Endodermal cell (in vitro differentiated cells): Measurements from ENCODE around the gene ADISSP. TPM values are rescaled to one million over a fixed set of nuclear protein-coding genes. Genes with fewer than 3 reads are reported as not detected.

Source experiments
- DNase-seq: peaks from one replicate; pipeline ENCODE4 v3.0.0-alpha.2; 2017
- H3K27ac ChIP-seq: 2 replicates; pipeline ENCODE4 v1.5.1; 2013; ENCODE audit warnings: mild to moderate bottlenecking, low read depth, low read length, moderate library complexity
- H3K27me3 ChIP-seq: 2 replicates; pipeline ENCODE4 v1.6.1; 2013; ENCODE audit warnings: mild to moderate bottlenecking, low read length, moderate library complexity; ENCODE audit not compliant: insufficient read depth, control insufficient read depth, poor library complexity, severe bottlenecking
- H3K36me3 ChIP-seq: 2 replicates; pipeline ENCODE4 v1.7.0; 2013; ENCODE audit warnings: mild to moderate bottlenecking, low read length, moderate library complexity; ENCODE audit not compliant: control insufficient read depth, insufficient read depth
- H3K4me1 ChIP-seq: one replicate; pipeline ENCODE4 v1.7.0; 2013; ENCODE audit warnings: low read length; ENCODE audit not compliant: control insufficient read depth, insufficient read depth
- H3K4me3 ChIP-seq: 2 replicates; pipeline ENCODE4 v1.5.1; 2013; ENCODE audit warnings: mild to moderate bottlenecking, low read length, moderate library complexity
- H3K9ac ChIP-seq: 2 replicates; pipeline ENCODE4 v1.6.1; 2013; ENCODE audit warnings: mild to moderate bottlenecking, low read length, moderate library complexity; ENCODE audit not compliant: poor library complexity, severe bottlenecking; ENCODE audit errors: extremely low read depth
- H3K9me3 ChIP-seq: 2 replicates; pipeline ENCODE4 v1.6.1; 2013; ENCODE audit warnings: mild to moderate bottlenecking, low read length, moderate library complexity; ENCODE audit not compliant: control insufficient read depth
- H3K27ac Mint-ChIP-seq: 2 replicates; pipeline ENCODE4 v1.8.0; 2020; ENCODE audit warnings: mixed read lengths
- H3K27me3 Mint-ChIP-seq: 2 replicates; pipeline ENCODE4 v1.8.0; 2021; ENCODE audit warnings: mild to moderate bottlenecking, mixed read lengths; ENCODE audit not compliant: insufficient read depth
- H3K36me3 Mint-ChIP-seq: 2 replicates; pipeline ENCODE4 v1.8.0; 2020; ENCODE audit warnings: low read depth, mixed read lengths
- H3K4me1 Mint-ChIP-seq: 2 replicates; pipeline ENCODE4 v1.8.0; 2020; ENCODE audit warnings: mixed read lengths
- H3K4me3 Mint-ChIP-seq: 2 replicates; pipeline ENCODE4 v1.8.0; 2020; ENCODE audit warnings: mild to moderate bottlenecking, moderate library complexity, mixed read lengths
- H3K9me3 Mint-ChIP-seq: 2 replicates; pipeline ENCODE4 v1.8.0; 2020; ENCODE audit warnings: mild to moderate bottlenecking, mixed read lengths
- CTCF ChIP-seq: fragments of 200-600 bp; sonication (generic); conservative IDR thresholded peaks from 2 replicates; pipeline ENCODE4 v1.5.0; 2021; ENCODE audit warnings: antibody characterized with exemption, mild to moderate bottlenecking
- WGBS, 2 experiments: methylation state at CpG; one replicate each; pipeline versions ENCODE4 v1.1.5 to v1.1.7; 2013; ENCODE audit warnings: missing lambda C conversion rate in 2 of 2, mixed read lengths in 1 of 2; ENCODE audit not compliant: insufficient coverage in 1 of 2, insufficient read length in 1 of 2; 5-methylcytosine and 5-hydroxymethylcytosine counted together
- total RNA-seq, 2 donors: library from RNA; stranded (reverse); fragmentation: NEBNext Ultra II Directional in 1 of 2; extraction: Animal tissue kit (Norgen Biotek cat#: 25700) in 1 of 2; gene quantifications; 2 replicates in 1 of 2; 3 replicates in 1 of 2; pipeline ENCODE4 v1.2.1, GENCODE V29; 2021

ADISSP gene
- total RNA-seq, 2 donors from 2014 or later, result 38.8 to 43.3 TPM

GRCh38 chr20:3753098-3753497 lies 14.5 kb downstream of the ADISSP start:
- peaks cover 6% of the 10 kb centered on the region for H3K36me3 Mint-ChIP-seq
- DNase-seq, result peak; percentile 92
- no peak overlapping the region for H3K4me3 Mint-ChIP-seq
- peaks cover 48% of the 10 kb centered on the region for H3K27me3 Mint-ChIP-seq
- H3K36me3 ChIP-seq, result peaks cover 8% of the 10 kb centered on the region
- H3K4me1 Mint-ChIP-seq, result peaks cover 4% of the 10 kb centered on the region
- H3K27ac Mint-ChIP-seq, result no peak overlapping the region
- H3K9ac ChIP-seq, result no peak overlapping the region
- H3K27me3 ChIP-seq, result peaks cover 49% of the 10 kb centered on the region
- no peak overlapping the region for H3K4me3 ChIP-seq
- no peak overlapping the region for H3K27ac ChIP-seq
- peak; percentile 87 for TF ChIP-seq CTCF
- no peaks in the 10 kb centered on the region for H3K9me3 Mint-ChIP-seq
- no peaks in the 10 kb centered on the region for H3K9me3 ChIP-seq
- no peaks in the 10 kb centered on the region for H3K4me1 ChIP-seq
- 37 to 60% methylated on average over 1 to 4 of the region's 4 CpGs for WGBS, 2 experiments

- H3K27me3 Mint-ChIP-seq, result peaks cover 56% of the 10 kb centered on the region
- Histone ChIP-seq H3K4me3 (peak overlapping the region; percentile 75), H3K27ac (no peak overlapping the region), H3K4me1 (no peaks in the 10 kb centered on the region), H3K36me3 (peaks cover 1% of the 10 kb centered on the region), H3K9ac (no peak overlapping the region), H3K9me3 (no peaks in the 10 kb centered on the region), H3K27me3 (peaks cover 53% of the 10 kb centered on the region)
- H3K36me3 Mint-ChIP-seq, result peaks cover 2% of the 10 kb centered on the region
- H3K27ac Mint-ChIP-seq, result no peak overlapping the region
- DNase-seq, result no peak
- peak overlapping the region; percentile 37 for H3K4me3 Mint-ChIP-seq
- WGBS, 2 experiments, result 47 to 54% methylated on average over 8 to 13 of the region's 13 CpGs
- peaks cover 4% of the 10 kb centered on the region for H3K4me1 Mint-ChIP-seq
- no peak for TF ChIP-seq CTCF
- H3K9me3 Mint-ChIP-seq, result no peaks in the 10 kb centered on the region
Observed at GRCh38 chr20:3752386-3752759, 15.2 kb downstream of the ADISSP start.

- DNase-seq, result peak; percentile 92
- no peaks in the 10 kb centered on the region for H3K36me3 Mint-ChIP-seq
- peaks cover 61% of the 10 kb centered on the region for H3K27me3 Mint-ChIP-seq
- Histone ChIP-seq H3K9ac (no peak overlapping the region), H3K27me3 (peaks cover 59% of the 10 kb centered on the region), H3K9me3 (no peaks in the 10 kb centered on the region), H3K27ac (no peak overlapping the region), H3K36me3 (no peaks in the 10 kb centered on the region), H3K4me1 (no peaks in the 10 kb centered on the region), H3K4me3 (peak overlapping the region; percentile 75)
- peaks cover 4% of the 10 kb centered on the region for H3K4me1 Mint-ChIP-seq
- H3K4me3 Mint-ChIP-seq, result peak overlapping the region; percentile 37
- WGBS, 2 experiments, result 6 to 9% methylated on average over 25 to 95 of the region's 95 CpGs
- H3K9me3 Mint-ChIP-seq, result no peaks in the 10 kb centered on the region
- no peak for TF ChIP-seq CTCF
- no peak overlapping the region for H3K27ac Mint-ChIP-seq
Observed at GRCh38 chr20:3751675-3752385, 15.7 kb downstream of the ADISSP start.
